ENCODE results near the gene ZNF367. TPM values are rescaled to one million over a fixed set of nuclear protein-coding genes. Genes with fewer than 3 reads are reported as not detected.

The ZNF367 gene
- total RNA-seq, 1 donor from 2014 or later = 3.9 TPM

DNA sequence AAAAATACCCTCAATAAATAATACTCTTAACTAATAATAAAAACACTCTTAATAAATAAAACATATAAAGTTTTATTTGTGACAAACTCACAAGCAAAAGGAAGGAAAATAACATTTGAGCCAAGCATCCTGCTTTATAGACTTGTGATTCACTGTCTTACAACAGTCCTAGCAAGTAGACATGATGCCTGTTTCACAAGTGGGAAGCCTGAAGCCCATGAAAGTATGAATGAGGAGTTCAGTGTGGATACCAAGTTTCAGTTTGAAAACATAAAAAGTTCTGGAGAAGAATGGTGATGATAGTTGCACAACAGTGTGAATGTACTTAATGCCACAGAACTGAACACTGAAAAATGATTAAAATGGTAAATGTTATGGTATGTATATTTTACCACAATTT, 42.7 kb upstream of the ZNF367 start:
- H3K9me3 ChIP-seq (replicated peaks) = no peaks in the 10 kb centered on the region
- intact Hi-C loops (cut with micrococcal nuclease) = no loop called here
- TF ChIP-seq, protein P1, sequence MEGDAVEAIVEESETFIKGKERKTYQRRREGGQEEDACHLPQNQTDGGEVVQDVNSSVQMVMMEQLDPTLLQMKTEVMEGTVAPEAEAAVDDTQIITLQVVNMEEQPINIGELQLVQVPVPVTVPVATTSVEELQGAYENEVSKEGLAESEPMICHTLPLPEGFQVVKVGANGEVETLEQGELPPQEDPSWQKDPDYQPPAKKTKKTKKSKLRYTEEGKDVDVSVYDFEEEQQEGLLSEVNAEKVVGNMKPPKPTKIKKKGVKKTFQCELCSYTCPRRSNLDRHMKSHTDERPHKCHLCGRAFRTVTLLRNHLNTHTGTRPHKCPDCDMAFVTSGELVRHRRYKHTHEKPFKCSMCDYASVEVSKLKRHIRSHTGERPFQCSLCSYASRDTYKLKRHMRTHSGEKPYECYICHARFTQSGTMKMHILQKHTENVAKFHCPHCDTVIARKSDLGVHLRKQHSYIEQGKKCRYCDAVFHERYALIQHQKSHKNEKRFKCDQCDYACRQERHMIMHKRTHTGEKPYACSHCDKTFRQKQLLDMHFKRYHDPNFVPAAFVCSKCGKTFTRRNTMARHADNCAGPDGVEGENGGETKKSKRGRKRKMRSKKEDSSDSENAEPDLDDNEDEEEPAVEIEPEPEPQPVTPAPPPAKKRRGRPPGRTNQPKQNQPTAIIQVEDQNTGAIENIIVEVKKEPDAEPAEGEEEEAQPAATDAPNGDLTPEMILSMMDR (IDR thresholded peaks at IDR 0.05; ENCODE audit: borderline replicate concordance) = no peak
- no peaks in the 10 kb centered on the region for H3K27me3 ChIP-seq (ENCODE audit: low read depth)
- no peak overlapping the region for H3K4me3 ChIP-seq
- no peak for DNase-seq
- H3K36me3 ChIP-seq = peaks cover 26% of the 10 kb centered on the region
- H3K4me1 ChIP-seq = peaks cover 8% of the 10 kb centered on the region
- no peak overlapping the region for H3K27ac ChIP-seq (replicated peaks)

DNA sequence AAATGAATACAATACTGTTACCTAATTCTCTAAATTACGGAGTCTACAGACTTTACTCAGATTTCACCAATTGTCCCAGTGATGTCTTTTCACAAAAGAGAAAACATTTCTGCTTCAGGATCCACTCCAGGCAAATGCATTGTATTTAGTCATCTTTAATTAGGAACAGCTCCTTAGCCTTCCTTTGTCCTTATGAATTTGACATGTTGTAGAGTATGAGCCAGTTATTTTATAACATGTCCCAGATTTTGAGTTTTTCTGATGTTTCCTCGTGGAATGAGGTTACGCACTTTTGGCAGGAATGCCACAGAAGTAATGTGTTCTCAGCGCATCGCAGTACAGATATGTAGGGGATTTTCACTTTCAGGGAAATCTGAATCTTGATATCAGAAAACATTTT, 42.3 kb upstream of the ZNF367 start:
- no peaks in the 10 kb centered on the region for H3K9me3 ChIP-seq (replicated peaks)
- TF ChIP-seq, protein P1 (IDR thresholded peaks at IDR 0.05; ENCODE audit: borderline replicate concordance) = no peak
- intact Hi-C loops (cut with micrococcal nuclease) = no loop called here
- peaks cover 8% of the 10 kb centered on the region for H3K4me1 ChIP-seq
- H3K36me3 ChIP-seq = peaks cover 22% of the 10 kb centered on the region
- no peaks in the 10 kb centered on the region for H3K27me3 ChIP-seq (ENCODE audit: low read depth)
- no peak overlapping the region for H3K4me3 ChIP-seq
- DNase-seq = no peak
- no peak overlapping the region for H3K27ac ChIP-seq (replicated peaks)

DNA sequence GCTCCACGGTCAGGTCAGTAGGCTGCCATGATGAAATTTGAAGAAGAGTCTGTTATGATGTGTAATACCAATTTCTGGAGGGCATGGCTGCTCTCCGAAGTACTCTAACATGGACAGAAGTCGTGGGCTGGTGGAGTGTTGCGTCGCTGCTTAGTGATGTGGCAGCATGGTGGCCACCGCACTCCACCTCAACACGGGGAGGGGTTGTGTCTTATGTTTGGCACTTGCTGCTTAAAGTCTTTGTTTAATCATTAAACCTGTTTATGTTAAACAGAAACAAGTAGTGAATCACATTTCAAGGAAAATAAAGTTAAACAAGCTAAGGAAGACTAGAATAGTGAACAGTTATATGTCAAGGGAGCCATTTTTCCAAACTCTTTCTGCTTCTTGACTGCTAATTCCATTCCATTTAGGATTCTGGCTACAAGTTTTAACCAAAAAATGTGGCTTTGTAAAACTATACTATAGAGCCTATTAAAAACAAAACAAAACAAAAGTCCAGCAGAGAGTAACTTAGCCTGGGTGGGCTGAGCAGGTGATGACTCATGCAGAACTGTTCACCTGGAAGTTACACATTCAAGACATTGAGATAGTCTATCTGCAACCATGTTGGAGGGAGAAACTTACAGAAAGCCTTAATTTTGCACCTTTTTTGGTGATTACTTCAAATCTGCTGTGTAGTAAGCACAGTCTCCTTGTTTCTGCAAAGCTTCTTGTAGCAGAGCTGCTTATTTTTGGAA, 41.3 kb upstream of the ZNF367 start:
- H3K27me3 ChIP-seq (ENCODE audit: low read depth) = no peaks in the 10 kb centered on the region
- intact Hi-C loops (cut with micrococcal nuclease) = loop anchor here (10.0 kb wide), 2 partner anchors 105 to 115 kb away; no protein-coding TSS in a partner anchor
- H3K27ac ChIP-seq (replicated peaks) = no peak overlapping the region
- no peak overlapping the region for H3K4me3 ChIP-seq
- H3K4me1 ChIP-seq = peaks cover 6% of the 10 kb centered on the region
- TF ChIP-seq, protein P1 (IDR thresholded peaks at IDR 0.05; ENCODE audit: borderline replicate concordance) = no peak
- DNase-seq = no peak
- peaks cover 19% of the 10 kb centered on the region for H3K36me3 ChIP-seq
- no peaks in the 10 kb centered on the region for H3K9me3 ChIP-seq (replicated peaks)

DNA sequence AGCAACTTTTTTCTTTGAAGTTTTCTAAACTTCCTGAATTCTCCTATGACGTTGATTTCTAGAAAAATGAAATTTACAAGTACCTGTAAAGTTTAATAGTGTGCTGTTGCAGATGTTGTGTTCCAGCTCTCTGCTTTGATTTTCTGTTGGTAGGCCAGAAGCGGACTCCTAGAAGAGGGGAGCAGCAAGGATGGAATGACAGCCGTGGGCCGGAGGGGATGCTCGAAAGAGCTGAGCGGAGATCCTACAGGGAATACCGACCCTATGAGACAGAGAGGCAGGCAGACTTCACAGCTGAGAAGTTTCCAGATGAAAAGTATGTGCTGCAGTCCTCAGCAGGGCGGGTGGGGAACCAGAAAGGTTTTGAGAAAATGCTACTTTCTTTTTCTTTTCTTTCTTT, 40.1 kb upstream of the ZNF367 start:
- intact Hi-C loops (cut with micrococcal nuclease) = loop anchor here (10.0 kb wide), 2 partner anchors 107 to 113 kb away; no protein-coding TSS in a partner anchor
- Histone ChIP-seq H3K27me3 (ENCODE audit: low read depth) (no peaks in the 10 kb centered on the region), H3K4me3 (no peak overlapping the region), H3K36me3 (peaks cover 19% of the 10 kb centered on the region), H3K27ac (replicated peaks) (no peak overlapping the region), H3K9me3 (replicated peaks) (no peaks in the 10 kb centered on the region), H3K4me1 (peaks cover 3% of the 10 kb centered on the region)
- TF ChIP-seq, protein P1 (IDR thresholded peaks at IDR 0.05; ENCODE audit: borderline replicate concordance) = no peak
- DNase-seq = no peak

GRCh38 chr9:96457266-96457665, 39.1 kb upstream of the ZNF367 start:
- no peaks in the 10 kb centered on the region for H3K9me3 ChIP-seq (replicated peaks)
- peaks cover 19% of the 10 kb centered on the region for H3K36me3 ChIP-seq
- no peak overlapping the region for H3K4me3 ChIP-seq
- peaks cover 7% of the 10 kb centered on the region for H3K4me1 ChIP-seq
- TF ChIP-seq, protein P1 (IDR thresholded peaks at IDR 0.05; ENCODE audit: borderline replicate concordance) = no peak
- no peaks in the 10 kb centered on the region for H3K27me3 ChIP-seq (ENCODE audit: low read depth)
- intact Hi-C loops (cut with micrococcal nuclease) = loop anchor here (10.0 kb wide), 2 partner anchors 108 to 112 kb away; no protein-coding TSS in a partner anchor
- no peak for DNase-seq
- no peak overlapping the region for H3K27ac ChIP-seq (replicated peaks)

All from left ventricle myocardium inferior (tissue), 1 donor.